Inflammatory macrophage treated with lipopolysaccharide for 1 hour (primary cell): ENCODE data around the gene FAM114A2.
"Not testable (repeated sequence)": the region's sequence is repeated elsewhere in the genome, so short reads cannot be mapped to it uniquely, and the experiment has no call there.

ENCODE experiments used
- DNase-seq, 2 donors: peaks; one replicate each; pipeline ENCODE4 v3.0.0-alpha.2; 2020 to 2022

FAM114A2 gene

DNA sequence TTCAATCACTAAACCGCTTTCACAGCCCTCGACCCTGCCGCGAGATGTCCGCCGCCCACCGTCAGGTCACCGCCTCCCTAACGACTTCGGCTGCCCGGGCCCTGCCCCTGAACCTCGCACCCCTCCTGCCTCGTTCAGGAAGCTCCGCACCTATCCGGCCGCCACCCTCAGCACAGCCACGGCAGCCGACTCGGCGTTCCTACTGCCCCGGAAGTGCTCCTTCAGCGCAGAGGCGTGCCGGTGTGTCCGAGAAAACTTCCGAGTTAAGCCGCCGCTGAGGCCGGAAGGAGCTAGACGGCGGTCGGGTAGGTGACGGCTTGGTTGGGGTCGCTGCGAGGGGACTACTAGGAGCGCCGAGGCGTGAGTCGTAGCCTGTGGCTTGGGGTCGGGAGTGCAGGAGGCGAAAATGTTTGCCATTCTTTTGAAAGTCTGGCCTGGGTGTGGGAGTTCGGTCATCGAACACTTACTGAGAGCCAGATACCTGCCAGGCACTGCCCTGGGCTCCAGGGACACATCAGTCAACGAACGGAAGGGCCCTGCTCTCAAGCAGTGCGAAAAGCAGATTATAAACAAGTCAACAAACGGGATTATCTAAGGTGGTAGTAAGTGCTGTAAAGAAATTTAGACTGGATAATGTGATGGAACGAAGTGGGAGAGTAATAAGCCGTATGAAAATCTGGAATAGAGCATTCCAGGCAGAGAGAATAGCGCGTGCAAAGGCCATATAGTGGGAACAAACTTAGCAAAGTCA lies at the start of gene FAM114A2, which contains the start of gene MFAP3:
TSS of gene FAM114A2 (minus strand) at position 204 of the 751 bp plus-strand sequence. CDS start 3,957 bp downstream, outside the sequence.
TSS of gene MFAP3 (plus strand) at position 261 of the 751 bp plus-strand sequence. CDS start 10,756 bp downstream, outside the sequence.
- peak; percentile 84 for DNase-seq

DNA sequence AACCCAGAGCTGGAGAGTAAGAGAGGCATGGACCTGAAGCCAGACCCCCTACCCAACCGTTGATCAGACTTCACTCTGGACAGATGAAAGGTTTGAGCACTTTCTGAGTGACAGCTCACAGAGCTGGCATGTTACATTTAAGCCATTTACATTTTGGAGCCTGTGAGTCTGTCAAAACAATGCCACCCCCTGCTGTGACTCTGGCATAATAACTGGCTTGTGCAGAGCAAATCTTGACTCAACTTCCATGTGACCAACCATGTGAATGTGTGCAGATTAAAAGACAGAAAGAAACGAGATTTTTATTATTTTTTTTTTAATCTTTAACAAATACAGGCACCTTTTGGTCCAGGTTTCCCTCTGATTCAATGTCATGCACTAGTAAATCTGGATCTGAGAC lies 48.5 kb upstream of the FAM114A2 start:
- DNase-seq: no peak

DNA sequence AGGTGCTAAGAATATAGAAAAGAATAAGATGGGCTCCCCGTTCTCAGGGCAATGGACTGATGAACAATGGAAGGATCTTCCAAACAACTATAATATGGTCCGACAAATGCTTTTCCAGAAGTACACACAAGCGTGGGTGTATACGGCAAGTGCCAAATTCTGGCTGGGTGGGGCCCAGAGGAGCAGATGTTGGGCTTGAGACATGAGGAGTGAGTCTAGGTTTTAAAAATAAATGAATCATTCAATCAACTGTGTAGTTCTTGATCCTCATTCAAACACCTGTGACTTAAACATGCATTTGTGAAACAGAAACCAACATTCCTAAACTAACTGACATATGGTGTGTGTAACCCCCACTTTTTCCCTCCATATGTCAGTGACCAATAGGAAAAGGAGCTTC lies 47.9 kb upstream of the FAM114A2 start:
- DNase-seq: no peak

DNA sequence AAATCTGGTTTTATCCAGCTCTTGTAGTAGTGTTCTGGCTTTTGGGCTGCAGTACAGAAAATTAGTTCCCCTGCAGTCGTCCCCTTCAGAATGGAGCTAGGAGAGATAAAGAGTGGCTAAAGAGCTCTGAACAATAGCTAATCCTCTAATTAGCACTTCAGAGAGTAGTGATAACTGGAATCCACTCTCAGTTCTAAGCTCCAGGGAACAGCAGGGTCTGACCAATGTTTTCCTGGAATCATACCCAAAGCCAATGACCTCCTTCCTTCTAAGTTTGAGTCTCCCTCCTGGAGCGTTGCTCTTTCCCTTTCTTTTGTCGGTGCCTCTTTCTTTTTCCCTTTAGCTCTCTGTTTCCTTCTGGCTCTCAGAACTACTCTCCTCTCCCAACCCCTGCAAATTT lies 47.4 kb upstream of the FAM114A2 start:
- no peak for DNase-seq

DNA sequence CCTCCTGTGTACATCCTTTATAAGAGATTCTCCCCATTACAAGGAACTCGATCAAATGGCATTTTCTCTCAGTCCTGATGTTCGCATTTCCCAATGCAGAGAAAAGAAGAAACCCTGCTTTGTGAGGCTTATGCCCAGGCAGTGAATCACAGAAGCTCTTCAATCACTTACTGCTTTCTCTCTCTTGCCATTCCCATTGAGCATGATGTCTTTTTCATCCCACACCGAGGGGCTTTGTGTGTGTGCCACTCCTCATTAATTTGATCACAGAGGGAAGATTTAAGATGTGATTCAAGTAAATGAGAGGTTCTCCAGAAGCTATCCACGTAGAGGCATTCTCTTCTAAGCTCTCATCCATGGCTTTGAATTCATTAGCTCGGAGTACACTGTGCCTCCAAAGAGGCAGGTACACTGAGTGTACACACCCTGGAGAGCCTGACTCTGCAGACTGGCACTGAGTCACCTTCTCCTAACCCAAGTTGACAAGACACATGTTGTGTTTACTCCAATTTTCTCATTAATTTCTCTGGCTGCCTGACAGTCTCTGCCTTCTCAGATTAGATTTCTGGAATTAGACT lies 45.4 kb upstream of the FAM114A2 start:
- DNase-seq: no peak

DNA sequence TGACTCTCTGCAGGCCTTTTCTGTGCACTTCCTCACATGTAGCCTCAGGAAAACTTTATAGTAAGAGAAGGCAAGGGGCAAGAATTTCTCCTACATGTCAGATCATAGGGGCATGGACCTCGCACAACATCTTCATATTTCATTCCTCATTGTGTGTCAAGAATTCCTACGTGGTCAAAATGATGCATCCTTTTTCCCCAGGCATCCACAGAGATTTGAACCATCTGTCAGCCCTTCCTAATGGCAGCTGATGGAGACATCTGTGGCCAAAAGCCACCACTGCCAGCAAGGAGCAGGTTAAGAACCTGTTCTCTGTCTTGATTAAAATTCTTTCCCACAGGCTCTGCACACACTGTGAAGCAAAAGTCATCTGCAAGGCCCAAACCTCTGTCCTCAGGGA lies 42.5 kb upstream of the FAM114A2 start:
- no peak for DNase-seq

DNA sequence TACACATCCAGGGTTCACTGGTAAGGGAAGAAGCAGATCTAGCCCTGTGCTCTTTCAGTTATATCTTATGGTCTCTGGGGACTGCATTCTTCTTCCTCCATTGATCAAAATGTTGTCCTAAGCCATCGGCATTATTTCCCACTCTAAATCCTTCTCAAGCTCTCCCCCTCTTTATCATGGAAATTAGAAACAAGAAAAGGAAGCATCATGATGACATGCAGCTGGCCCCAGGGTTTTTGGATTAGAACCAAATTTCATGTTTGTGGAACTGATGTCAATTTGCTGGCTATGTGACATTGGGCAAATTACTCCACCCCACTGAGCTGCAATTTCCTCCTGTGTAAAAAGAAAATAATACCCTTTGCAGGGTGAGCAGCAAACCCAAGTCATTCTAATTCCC lies 39.6 kb upstream of the FAM114A2 start:
- DNase-seq: peak; percentile 3 to 41

DNA sequence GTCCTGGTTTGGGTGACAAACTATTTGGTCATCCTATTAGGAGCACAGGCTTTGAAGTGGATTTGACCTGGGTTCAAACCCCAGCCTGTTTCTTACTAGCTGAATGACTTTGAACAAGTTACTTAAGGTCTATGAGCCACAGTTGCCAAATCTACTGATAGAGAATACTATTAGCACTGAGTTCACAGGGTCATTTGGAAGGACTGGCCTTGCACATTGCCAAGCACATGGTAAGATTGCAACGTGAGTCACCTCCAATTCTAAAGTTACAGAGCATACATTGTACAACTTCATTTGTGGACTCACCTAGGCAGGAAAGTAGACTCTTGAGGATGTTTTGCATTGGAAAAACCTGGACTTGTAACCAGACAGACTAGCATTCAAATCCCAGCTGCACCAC lies 39.0 kb upstream of the FAM114A2 start:
- DNase-seq: peak; percentile 3 to 7

DNA sequence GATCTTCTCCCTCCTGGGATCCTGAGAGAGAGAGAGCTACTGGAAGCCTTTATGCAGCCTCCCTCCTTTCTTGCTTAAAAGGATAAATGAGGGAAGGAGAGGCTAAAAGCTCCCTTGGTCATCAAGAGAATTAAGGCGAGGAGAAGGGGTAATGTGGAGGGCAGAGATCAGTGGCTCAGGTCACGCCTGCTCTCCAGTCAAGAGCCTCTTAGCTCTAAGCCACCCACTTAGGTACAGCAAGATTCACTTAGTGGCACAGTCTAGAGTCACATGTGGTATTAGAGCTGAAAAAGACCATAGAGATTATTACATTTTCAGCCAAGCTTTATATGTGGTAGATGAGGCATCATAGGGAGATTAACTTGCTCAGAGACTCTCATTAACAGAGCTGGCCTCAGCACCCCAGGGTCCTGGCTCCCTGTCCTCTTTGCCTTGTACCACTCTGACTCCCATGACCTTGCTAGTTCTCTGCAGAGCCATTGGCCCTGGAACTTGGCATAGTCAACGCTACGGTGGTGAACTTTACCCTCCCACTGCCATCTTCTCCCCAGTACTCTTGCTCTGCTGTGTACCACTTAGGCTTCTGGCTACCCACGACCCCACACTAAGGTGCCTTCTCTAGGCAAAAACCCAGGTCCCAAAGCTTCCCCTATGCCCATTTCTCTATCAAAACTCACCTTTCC lies 37.7 kb upstream of the FAM114A2 start:
- DNase-seq: no peak

DNA sequence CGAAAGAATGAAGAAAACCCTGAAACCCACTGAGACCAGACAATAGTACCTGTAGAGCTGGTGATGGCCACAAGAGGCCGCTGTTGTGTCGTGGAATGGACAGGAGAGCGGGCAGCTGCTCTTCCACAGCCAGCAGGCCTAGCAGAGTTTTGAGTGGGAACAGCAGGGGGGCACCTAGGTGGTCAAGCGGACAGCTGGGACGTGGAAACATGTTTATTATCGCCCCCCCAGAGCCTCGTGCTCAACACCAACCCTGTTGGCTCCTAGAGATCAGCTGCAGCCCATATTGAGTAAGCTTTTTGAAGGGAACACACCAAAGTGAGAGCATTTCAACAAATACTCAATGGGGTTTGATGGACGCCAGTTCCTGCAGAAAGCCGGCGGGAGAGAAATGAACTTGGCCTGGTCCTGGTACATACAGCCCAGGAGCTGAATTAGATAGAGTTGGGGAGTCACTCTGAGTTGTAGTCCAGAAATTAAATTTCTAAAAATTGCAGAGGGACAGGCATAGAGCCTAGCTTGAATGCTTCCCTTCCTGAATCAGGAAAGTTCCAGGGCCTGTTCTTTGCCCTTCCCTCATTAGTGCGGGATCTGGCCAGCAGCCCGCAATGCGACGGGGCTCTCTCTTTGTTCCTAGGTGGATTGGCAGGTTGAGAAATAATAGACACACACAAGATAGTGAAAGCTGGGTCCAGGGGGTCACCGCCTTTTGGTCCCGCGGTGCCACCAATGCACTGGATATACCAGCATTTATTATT lies 33.9 kb upstream of the FAM114A2 start:
- peak; percentile 53 to 94 for DNase-seq

DNA sequence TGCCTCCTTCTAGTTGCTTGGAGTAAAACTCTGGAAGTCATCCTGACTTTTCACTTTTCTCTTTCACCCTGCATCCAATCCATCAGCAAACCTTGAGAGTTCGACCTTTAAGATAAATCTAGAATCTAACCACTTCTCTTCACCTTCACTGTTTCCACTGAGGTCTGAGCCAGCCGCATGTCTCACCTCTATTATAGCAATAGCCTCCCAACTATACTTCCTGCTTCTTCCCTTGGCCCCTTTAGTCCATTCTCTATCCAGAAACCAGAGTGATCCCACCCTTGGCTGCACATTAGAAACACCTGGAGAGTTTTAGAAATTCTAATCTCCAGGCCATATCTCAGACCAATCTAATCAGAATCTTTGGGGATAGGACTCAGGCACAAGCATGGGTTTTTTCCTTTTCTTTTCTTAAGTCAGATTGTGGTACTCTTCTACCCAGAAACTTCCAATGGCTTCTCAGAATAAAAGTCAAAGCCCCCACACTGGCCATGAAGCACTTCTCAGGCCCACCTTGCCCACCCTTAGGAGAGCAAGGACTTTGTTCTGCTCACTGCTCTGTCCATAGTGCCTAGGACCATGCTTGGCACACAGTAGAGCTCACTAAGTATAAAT lies 33.2 kb upstream of the FAM114A2 start:
- DNase-seq: no peak

DNA sequence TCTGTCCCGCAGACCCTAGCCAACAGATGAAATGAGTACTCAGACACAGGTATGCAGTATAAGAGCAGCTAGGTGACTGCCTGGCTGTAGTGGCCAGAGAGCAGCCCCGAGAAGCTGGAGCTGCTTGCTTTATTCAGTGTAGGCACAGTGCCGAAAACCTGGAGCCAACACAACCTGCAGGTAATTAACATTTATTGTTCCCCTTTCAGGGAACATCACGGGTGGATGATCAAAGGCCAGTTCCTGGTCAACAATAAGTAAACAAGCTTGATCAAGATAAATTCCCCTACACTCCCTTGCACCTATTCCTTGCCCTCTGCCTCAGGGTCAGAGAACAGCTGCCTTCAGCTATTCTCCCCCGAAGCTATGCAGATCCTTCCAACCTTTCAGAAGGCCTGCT lies 31.1 kb upstream of the FAM114A2 start:
- not testable (repeated sequence) for DNase-seq

DNA sequence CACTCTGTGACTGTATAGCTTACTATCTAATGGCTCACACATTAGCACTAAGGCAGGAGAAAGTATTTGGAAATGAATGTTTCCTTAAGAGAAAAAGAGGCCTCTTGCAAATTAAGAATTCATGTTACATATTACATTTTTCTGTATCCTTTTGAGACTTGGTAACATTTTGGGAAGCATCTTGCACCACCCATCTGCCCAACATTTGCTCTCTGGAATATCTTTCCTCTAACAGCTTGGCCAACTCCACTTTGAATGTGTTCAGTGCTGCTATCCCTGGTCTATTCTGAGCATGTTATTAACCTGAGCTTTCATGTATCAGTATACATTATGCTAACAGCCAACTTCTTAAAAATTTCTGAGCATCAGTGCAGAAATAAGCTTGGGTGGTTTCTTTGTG lies 27.3 kb upstream of the FAM114A2 start:
- no peak for DNase-seq

DNA sequence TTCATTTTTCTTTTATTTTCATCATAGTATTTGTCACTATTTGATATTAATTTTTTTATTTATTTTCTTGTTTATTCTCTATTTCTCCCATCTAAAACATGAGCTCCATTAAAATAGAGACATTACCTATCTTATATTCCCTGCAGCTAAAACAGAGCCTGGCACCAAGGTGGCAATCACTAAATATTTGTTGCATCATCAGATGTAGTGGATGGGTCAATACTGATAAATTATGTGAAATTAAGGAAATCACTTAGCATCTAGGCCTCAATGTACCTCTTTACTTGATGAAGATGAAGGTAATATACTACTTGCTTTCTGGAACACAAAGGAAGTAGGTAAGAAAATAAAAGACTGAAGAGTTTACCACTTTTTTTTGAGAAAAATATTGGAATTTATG lies 24.7 kb upstream of the FAM114A2 start:
- no peak for DNase-seq

DNA sequence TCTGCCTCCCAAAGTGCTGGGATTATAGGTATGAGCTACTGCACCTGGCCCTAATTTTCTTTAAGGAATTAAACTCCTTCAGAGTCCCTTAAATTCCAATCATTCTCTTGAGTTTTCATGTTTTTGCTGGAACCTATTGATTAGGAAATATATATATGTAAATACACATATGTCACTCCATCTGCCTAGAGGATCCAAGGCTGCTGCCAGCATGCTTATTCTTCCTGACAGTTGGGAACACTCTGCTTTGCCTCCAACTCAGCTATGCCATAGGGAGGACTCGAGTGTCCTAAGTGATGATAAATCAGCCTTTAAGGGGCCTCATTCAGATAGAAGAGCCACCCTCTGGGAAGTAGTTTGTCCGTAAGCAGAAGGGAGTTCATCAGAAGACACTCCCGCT lies 21.9 kb upstream of the FAM114A2 start:
- DNase-seq: no peak

DNA sequence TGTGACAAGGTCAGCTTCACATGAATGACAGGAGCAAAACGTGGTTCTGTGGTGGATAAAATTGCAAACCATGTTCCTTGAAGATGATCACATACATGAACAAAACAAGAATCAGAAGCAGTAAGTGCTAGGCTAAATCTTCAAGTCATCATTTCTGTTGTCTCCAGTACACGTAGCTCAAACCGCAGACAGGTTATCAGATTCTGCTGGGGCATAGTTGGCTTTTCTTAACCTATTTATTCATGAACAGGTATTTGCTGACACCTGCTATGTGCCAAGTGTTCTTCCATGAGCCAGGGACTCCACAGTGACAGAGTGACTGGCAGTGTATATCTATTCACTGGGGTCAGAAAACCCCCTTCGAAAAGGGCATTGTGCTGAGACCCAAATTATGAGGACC lies 20.9 kb upstream of the FAM114A2 start:
- no peak for DNase-seq

DNA sequence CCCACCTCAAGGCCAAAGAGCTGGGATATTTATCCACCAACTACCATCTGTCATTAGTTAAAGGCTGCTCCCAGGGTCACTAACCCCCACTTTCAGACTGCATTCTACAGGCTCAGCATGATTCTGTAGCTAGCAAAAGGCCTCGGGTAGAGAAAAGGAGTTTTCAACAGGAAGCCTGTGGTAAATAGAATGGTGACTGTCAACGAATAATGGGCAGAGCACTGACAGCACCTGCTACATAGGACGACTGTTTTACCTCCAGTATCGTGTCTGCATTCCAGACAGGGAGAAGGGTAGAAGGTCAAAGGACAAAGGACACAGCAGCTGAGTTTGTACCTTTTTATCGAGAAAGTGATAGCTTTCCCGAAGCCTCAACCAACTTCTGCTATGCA lies 20.3 kb upstream of the FAM114A2 start:
- DNase-seq: no peak

DNA sequence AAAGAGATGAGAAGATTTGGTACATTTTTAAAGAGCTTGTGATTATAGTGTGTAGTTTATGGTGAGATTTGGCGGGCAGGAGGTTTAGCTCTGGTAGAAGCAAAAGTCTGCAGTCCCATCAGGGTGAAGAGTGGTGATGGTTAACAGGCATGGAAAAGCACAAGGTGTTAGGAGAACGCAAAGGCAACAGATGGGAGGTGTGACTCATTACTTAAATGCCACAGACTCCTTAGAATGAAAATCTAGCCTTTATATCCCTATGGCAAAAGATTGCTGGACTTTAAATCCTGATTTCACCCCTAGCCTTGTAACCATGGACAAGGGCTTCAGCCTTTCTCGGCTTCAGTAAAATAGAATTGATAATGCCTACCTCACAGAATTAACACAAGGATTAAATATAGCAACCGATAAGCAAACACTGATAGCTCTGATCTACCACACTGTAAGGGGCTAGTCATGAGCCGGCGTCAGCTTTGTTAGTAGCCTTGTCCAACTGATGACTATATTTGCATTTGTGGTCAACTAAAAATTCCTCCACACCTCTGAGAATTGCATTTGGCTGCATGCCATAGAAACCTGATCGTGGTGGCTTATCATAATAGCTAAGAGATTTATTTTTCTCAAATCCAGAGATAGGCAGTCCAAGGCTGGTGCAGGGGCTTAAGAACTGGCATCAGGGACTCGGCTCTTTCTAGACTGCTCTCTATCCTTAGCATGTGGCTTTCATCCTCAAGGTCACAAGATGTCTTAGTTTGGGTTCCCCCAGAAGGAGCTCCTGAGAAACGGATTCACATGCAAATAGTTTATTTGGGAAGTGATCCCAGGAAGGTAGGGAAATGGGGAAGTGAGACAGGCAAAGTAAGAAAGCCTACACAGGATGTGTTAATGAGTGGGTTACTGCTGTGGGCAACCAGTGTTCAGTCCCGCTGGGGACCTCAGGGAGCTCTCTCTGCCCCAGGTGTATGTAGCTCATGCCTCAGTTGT lies 19.6 kb upstream of the FAM114A2 start:
- peak in 1 of 2 donors; percentile 52 for DNase-seq

DNA sequence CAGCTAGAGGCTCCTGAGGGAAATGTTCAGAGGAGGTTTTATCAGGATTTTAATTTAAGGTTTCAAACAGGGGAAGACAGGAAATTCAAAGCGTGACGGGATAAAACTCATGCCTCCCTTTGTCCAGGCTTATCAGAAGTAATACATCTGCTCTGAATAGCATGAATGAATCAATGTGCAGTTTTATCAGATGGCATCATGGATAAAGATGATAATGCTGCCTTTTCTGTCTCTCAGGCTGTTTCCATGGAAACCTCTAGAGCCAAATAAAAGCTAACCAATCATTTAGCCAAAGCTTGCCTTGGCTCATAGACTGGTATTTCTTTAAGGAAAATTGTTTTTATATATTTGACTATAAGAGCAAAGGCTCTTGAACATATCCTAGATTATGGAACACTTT lies 16.5 kb upstream of the FAM114A2 start:
- DNase-seq: no peak

DNA sequence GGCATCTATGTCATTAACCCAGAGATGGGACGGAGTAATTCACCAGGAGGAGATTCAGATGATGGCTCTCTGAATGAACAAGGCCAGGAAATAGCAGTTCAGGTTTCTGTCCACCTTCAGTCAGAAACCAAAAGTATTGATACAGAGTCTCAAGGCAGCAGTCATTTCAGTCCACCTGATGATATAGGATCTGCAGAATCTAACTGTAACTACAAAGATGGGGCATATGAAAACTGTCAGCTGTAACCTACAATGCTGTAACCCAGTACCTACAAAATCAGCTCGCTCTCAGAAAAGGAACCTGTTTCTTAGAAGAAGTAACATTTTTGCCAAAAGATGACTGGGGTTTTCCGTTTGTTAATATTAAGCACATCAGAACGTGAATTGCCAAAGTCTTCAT lies 14.8 kb upstream of the FAM114A2 start:
- no peak for DNase-seq

DNA sequence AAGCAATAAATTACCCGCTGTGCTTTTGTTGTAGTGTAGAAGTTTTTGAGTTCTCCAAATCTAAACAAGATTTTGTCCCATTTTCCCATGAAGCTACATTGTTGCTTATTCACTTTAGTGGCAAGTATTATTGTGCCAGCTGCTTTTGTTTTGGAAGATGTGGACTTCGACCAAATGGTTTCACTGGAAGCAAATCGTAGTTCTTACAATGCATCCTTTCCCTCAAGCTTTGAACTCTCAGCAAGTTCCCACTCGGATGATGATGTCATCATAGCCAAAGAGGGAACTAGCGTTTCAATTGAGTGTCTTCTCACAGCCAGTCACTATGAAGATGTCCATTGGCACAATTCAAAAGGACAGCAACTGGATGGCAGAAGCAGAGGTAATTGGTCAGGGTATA lies 10.9 kb upstream of the FAM114A2 start:
- peak; percentile 58 to 69 for DNase-seq

DNA sequence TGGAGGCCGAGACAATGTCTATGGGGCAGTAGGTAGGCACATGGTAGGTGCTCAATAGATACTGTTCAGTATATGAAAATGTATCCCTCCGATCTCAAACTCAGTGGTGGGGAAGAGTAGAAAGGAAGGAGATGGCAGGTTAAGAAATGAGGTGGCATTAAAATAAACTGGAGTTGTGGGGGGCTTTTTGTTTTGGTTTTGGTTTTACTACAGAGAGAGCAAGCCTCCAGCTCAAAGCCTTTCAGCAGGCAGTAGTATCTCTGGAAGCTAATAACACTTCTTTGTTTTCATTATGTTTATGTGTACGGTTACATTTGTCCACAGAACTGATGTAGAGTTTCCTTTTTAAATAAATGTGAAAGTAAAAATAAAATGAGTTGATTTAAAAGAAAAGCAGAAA lies 8.6 kb upstream of the FAM114A2 start:
- DNase-seq: no peak
